A673 (cell line): ENCODE data around the gene TTLL7. TPM values are rescaled to one million over a fixed set of nuclear protein-coding genes. Genes with fewer than 3 reads are reported as not detected.
A peak's percentile ranks its signal among the peaks of the same experiment; 100 is the strongest.

ENCODE experiments used
- BruUV-seq: library from RNA; stranded (reverse); fragments of 400-500 nt; replicated peaks from 2 replicates; lab custom pipeline; 2021; lab: Mats Ljungman, UMichigan
- CTCF ChIA-PET: fragments of 300-600 bp; sonication (Branson Sonifier 250); formaldehyde crosslinking; loops from one replicate; lab custom pipeline; 2022; ENCODE audit warnings: antibody characterized with exemption; lab: Charles Lee
- POLR2A ChIA-PET: fragments of 300-600 bp; sonication (Branson Sonifier 250); formaldehyde crosslinking; loops from one replicate; lab custom pipeline; 2022; ENCODE audit warnings: antibody characterized with exemption; ENCODE audit not compliant: low non-redundant PET; lab: Charles Lee
- DNase-seq: peaks from one replicate; pipeline ENCODE4 v3.0.0-alpha.2; 2015; ENCODE audit warnings: low spot score
- H3K27ac ChIP-seq: fragments of 200-600 bp; sonication (generic); 2 replicates; pipeline ENCODE4 v1.5.1; 2016; ENCODE audit warnings: mixed run types, low read depth, mild to moderate bottlenecking, mixed read lengths, antibody characterized with exemption, low read length; ENCODE audit not compliant: poor library complexity, severe bottlenecking
- H3K27me3 ChIP-seq: fragments of 200-600 bp; sonication (generic); replicated peaks from 2 replicates; pipeline ENCODE4 v1.6.1; 2017; ENCODE audit warnings: mixed run types, low read depth, mild to moderate bottlenecking, mixed read lengths, antibody characterized with exemption, low read length; ENCODE audit not compliant: insufficient read depth, poor library complexity
- H3K36me3 ChIP-seq: fragments of 200-600 bp; sonication (generic); 2 replicates; pipeline ENCODE4 v1.6.1; 2016; ENCODE audit warnings: mixed run types, mild to moderate bottlenecking, mixed read lengths, antibody characterized with exemption, low read length; ENCODE audit not compliant: insufficient read depth, poor library complexity, severe bottlenecking
- H3K4me1 ChIP-seq: fragments of 200-600 bp; sonication (generic); 2 replicates; pipeline ENCODE4 v1.6.1; 2017; ENCODE audit warnings: mixed run types, mild to moderate bottlenecking, mixed read lengths, antibody characterized with exemption, low read length; ENCODE audit not compliant: insufficient read depth, poor library complexity, severe bottlenecking
- H3K4me3 ChIP-seq: fragments of 200-600 bp; sonication (generic); 2 replicates; pipeline ENCODE4 v1.5.1; 2016; ENCODE audit warnings: low read depth, mixed run types, mild to moderate bottlenecking, mixed read lengths, low read length; ENCODE audit not compliant: poor library complexity, severe bottlenecking
- H3K9me3 ChIP-seq: fragments of 200-600 bp; sonication (generic); 2 replicates; pipeline ENCODE4 v1.6.1; 2016; ENCODE audit warnings: mixed run types, low read depth, mild to moderate bottlenecking, mixed read lengths, antibody characterized with exemption, low read length; ENCODE audit not compliant: poor library complexity, severe bottlenecking
- EZH2 ChIP-seq: fragments of 200-600 bp; sonication (generic); IDR thresholded peaks from 2 replicates; pipeline ENCODE4 v1.6.1; 2017; ENCODE audit warnings: borderline replicate concordance, low read depth, mild to moderate bottlenecking, mixed read lengths, antibody characterized with exemption, low read length; ENCODE audit not compliant: poor library complexity, severe bottlenecking
- intact Hi-C: fragments of 100-400 bp; cut with micrococcal nuclease; formaldehyde crosslinking; loops from one replicate; pipeline ENCODE4 v1.10.0; 2022; ENCODE audit not compliant: unreplicated experiment
- total RNA-seq: library from RNA; stranded (reverse); gene quantifications from 2 replicates; pipeline ENCODE4 v1.2.3, GENCODE V29; 2021
- TF ChIP-seq, protein P1 (sequence below): fragments of 300-800, 200-600 bp; sonication (generic); conservative IDR thresholded peaks from 2 replicates; pipeline ENCODE4 v1.5.1; 2017; ENCODE audit warnings: low read depth, mild to moderate bottlenecking, antibody characterized with exemption, low read length, moderate library complexity, mixed read lengths

Gene TTLL7
- total RNA-seq, 1 experiment from 2014 or later, result 34.2 TPM

GRCh38 chr1:83887483-83887882 lies 111.4 kb downstream of the TTLL7 start:
- no TSS peak for BruUV-seq
- no peak overlapping the region for H3K27ac ChIP-seq
- H3K4me1 ChIP-seq, result peaks cover 13% of the 10 kb centered on the region
- no peaks in the 10 kb centered on the region for H3K36me3 ChIP-seq
- TF ChIP-seq EZH2, result no peak
- TF ChIP-seq, protein P1, sequence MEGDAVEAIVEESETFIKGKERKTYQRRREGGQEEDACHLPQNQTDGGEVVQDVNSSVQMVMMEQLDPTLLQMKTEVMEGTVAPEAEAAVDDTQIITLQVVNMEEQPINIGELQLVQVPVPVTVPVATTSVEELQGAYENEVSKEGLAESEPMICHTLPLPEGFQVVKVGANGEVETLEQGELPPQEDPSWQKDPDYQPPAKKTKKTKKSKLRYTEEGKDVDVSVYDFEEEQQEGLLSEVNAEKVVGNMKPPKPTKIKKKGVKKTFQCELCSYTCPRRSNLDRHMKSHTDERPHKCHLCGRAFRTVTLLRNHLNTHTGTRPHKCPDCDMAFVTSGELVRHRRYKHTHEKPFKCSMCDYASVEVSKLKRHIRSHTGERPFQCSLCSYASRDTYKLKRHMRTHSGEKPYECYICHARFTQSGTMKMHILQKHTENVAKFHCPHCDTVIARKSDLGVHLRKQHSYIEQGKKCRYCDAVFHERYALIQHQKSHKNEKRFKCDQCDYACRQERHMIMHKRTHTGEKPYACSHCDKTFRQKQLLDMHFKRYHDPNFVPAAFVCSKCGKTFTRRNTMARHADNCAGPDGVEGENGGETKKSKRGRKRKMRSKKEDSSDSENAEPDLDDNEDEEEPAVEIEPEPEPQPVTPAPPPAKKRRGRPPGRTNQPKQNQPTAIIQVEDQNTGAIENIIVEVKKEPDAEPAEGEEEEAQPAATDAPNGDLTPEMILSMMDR, result no peak
- ChIA-PET POLR2A (no interaction called here), CTCF (no interaction called here)
- DNase-seq, result no peak
- H3K27me3 ChIP-seq, result no peaks in the 10 kb centered on the region
- peaks cover 9% of the 10 kb centered on the region for H3K9me3 ChIP-seq
- H3K4me3 ChIP-seq, result no peak overlapping the region
- intact Hi-C loops, result no loop called here

- TF ChIP-seq, protein P1, result no peak
- no peak for TF ChIP-seq EZH2
- ChIA-PET POLR2A (no interaction called here), CTCF (no interaction called here)
- Histone ChIP-seq H3K36me3 (no peaks in the 10 kb centered on the region), H3K27ac (no peak overlapping the region), H3K9me3 (peaks cover 9% of the 10 kb centered on the region), H3K27me3 (no peaks in the 10 kb centered on the region), H3K4me1 (no peaks in the 10 kb centered on the region), H3K4me3 (no peak overlapping the region)
- intact Hi-C loops, result no loop called here
- no TSS peak for BruUV-seq
- no peak for DNase-seq
Measured at GRCh38 chr1:83883979-83884378, 115.0 kb downstream of the TTLL7 start.

GRCh38 chr1:83882906-83883305 lies 116.0 kb downstream of the TTLL7 start:
- CTCF ChIA-PET, result no interaction called here
- no peaks in the 10 kb centered on the region for H3K36me3 ChIP-seq
- no peak overlapping the region for H3K27ac ChIP-seq
- DNase-seq, result peak; percentile 90
- POLR2A ChIA-PET, result no interaction called here
- intact Hi-C loops, result no loop called here
- H3K4me1 ChIP-seq, result no peaks in the 10 kb centered on the region
- TF ChIP-seq EZH2, result no peak
- TF ChIP-seq, protein P1, result peak; percentile 56
- H3K4me3 ChIP-seq, result no peak overlapping the region
- H3K27me3 ChIP-seq, result no peaks in the 10 kb centered on the region
- H3K9me3 ChIP-seq, result no peaks in the 10 kb centered on the region
- no TSS peak for BruUV-seq
